H1 (cell line): ENCODE data around the gene TBX2. TPM values are rescaled to one million over a fixed set of nuclear protein-coding genes. Genes with fewer than 3 reads are reported as not detected.

Experiments
- CTCF ChIA-PET: fragments of 300-600 bp; sonication (Branson Sonifier 250); formaldehyde crosslinking; loops from one replicate; lab custom pipeline; 2021; ENCODE audit not compliant: partially characterized antibody; lab: Charles Lee
- POLR2A ChIA-PET: fragments of 300-600 bp; sonication (Branson Sonifier 250); formaldehyde crosslinking; loops from one replicate; lab custom pipeline; 2021; ENCODE audit warnings: inconsistent platforms; ENCODE audit not compliant: partially characterized antibody; lab: Charles Lee
- DNase-seq, 2 experiments: peaks; one replicate each; pipeline versions ENCODE4 v3.0.0 to v3.0.0-alpha.2; 2010 to 2022; ENCODE audit warnings: low spot score in 2 of 2, low read depth in 1 of 2, mixed read lengths in 1 of 2
- FAIRE-seq: peaks from 2 replicates; lab custom pipeline; 2011; peaks lifted over from hg19 to GRCh38; lab: Jason Lieb, UNC
- H2AFZ ChIP-seq: 2 replicates; pipeline ENCODE4 v1.8.1; 2012; ENCODE audit warnings: low read length, inconsistent platforms
- H2AK5ac ChIP-seq: 2 replicates; pipeline ENCODE4 v1.6.1; 2013; ENCODE audit warnings: low read depth, low read length
- H2BK120ac ChIP-seq: replicated peaks from 2 replicates; pipeline ENCODE3; 2013; ENCODE audit warnings: low read depth, low read length, inconsistent platforms
- H2BK12ac ChIP-seq: 2 replicates; pipeline ENCODE4 v1.6.1; 2013; ENCODE audit warnings: low read depth, low read length
- H2BK15ac ChIP-seq: 2 replicates; pipeline ENCODE4 v1.6.1; 2013; ENCODE audit warnings: low read length
- H2BK20ac ChIP-seq: 2 replicates; pipeline ENCODE4 v1.6.1; 2013; ENCODE audit warnings: low read length
- H2BK5ac ChIP-seq: 2 replicates; pipeline ENCODE4 v1.6.1; 2013; ENCODE audit warnings: low read depth, low read length
- H3K14ac ChIP-seq: 2 replicates; pipeline ENCODE4 v1.6.1; 2013; ENCODE audit warnings: inconsistent platforms; ENCODE audit not compliant: insufficient read length
- H3K18ac ChIP-seq: 2 replicates; pipeline ENCODE4 v1.6.1; 2013; ENCODE audit warnings: low read length; ENCODE audit errors: extremely low read depth
- H3K23ac ChIP-seq: 2 replicates; pipeline ENCODE4 v1.6.1; 2013; ENCODE audit warnings: inconsistent platforms; ENCODE audit not compliant: insufficient read length
- H3K23me2 ChIP-seq: 2 replicates; pipeline ENCODE4 v1.6.1; 2013; ENCODE audit warnings: low read depth, low read length
- H3K27ac ChIP-seq: 2 replicates; pipeline ENCODE4 v1.6.1; 2011; ENCODE audit warnings: low read depth, low read length, inconsistent platforms
- H3K27me3 ChIP-seq, 4 experiments: replicated peaks in 1 of 4; 1 replicate in 1 of 4; 2 replicates in 3 of 4; pipeline versions ENCODE4 v1.6.1 to v1.8.1; 2011 to 2013; ENCODE audit warnings: low read length in 3 of 4, mild to moderate bottlenecking in 3 of 4, inconsistent platforms in 2 of 4, mixed read lengths in 2 of 4, moderate library complexity in 1 of 4; ENCODE audit not compliant: control insufficient read depth in 3 of 4, insufficient read depth in 3 of 4; ENCODE audit errors: extremely low read depth in 1 of 4
- H3K36me3 ChIP-seq, 4 experiments: 2 replicates each; pipeline versions ENCODE4 v1.6.1 to v1.8.1; 2011 to 2013; ENCODE audit warnings: mild to moderate bottlenecking in 4 of 4, low read length in 3 of 4, moderate library complexity in 2 of 4, control low read depth in 1 of 4, inconsistent platforms in 1 of 4; ENCODE audit not compliant: insufficient read depth in 4 of 4, control insufficient read depth in 2 of 4
- H3K4ac ChIP-seq: replicated peaks from 2 replicates; pipeline ENCODE3; 2013; ENCODE audit warnings: low read length, low read depth, mixed read lengths, inconsistent platforms; ENCODE audit not compliant: insufficient read length
- H3K4me1 ChIP-seq, 4 experiments: replicated peaks in 1 of 4; 1 replicate in 1 of 4; 2 replicates in 3 of 4; pipeline versions ENCODE4 v1.6.1 to v1.8.1; 2011 to 2013; ENCODE audit warnings: low read length in 3 of 4, inconsistent platforms in 2 of 4, mixed read lengths in 1 of 4; ENCODE audit not compliant: insufficient read depth in 4 of 4, control insufficient read depth in 3 of 4
- H3K4me2 ChIP-seq, 2 experiments: 2 replicates each; pipeline versions ENCODE4 v1.6.1 to v1.8.1; 2011 to 2013; ENCODE audit warnings: low read depth in 2 of 2, low read length in 2 of 2, control low read depth in 1 of 2, inconsistent platforms in 1 of 2, mild to moderate bottlenecking in 1 of 2; ENCODE audit not compliant: insufficient read depth in 1 of 2
- H3K4me3 ChIP-seq, 4 experiments: fragments of 200-600, 300-600 bp in 1 of 4; sonication (generic), shearing (Covaris generic), sonication (Bioruptor Twin) in 1 of 4; 2 replicates each; pipeline versions ENCODE4 v1.5.1 to v1.8.1; 2011 to 2016; ENCODE audit warnings: low read length in 4 of 4, low read depth in 3 of 4, control low read depth in 2 of 4, inconsistent platforms in 2 of 4, mild to moderate bottlenecking in 2 of 4, mixed read lengths in 1 of 4, moderate library complexity in 1 of 4; ENCODE audit not compliant: insufficient read depth in 2 of 4; ENCODE audit errors: extremely low read depth in 1 of 4
- H3K56ac ChIP-seq: replicated peaks from 2 replicates; pipeline ENCODE3; 2013; ENCODE audit warnings: low read depth, mild to moderate bottlenecking, mixed read lengths, low read length, inconsistent platforms; ENCODE audit not compliant: insufficient read length
- H3K79me1 ChIP-seq: 2 replicates; pipeline ENCODE4 v1.6.1; 2013; ENCODE audit warnings: low read depth, low read length, control low read depth
- H3K79me2 ChIP-seq, 2 experiments: 2 replicates each; pipeline versions ENCODE4 v1.6.1 to v1.8.1; 2012 to 2013; ENCODE audit warnings: low read length in 2 of 2, mild to moderate bottlenecking in 2 of 2, inconsistent platforms in 1 of 2; ENCODE audit not compliant: insufficient read depth in 2 of 2, control insufficient read depth in 1 of 2
- H3K9ac ChIP-seq, 4 experiments: replicated peaks in 1 of 4; 1 replicate in 1 of 4; 2 replicates in 3 of 4; pipeline versions ENCODE4 v1.6.1 to v1.8.1; 2011 to 2013; ENCODE audit warnings: low read depth in 3 of 4, low read length in 3 of 4, control low read depth in 2 of 4, mild to moderate bottlenecking in 2 of 4, moderate library complexity in 2 of 4, inconsistent platforms in 1 of 4; ENCODE audit errors: extremely low read depth in 1 of 4
- H3K9me3 ChIP-seq, 2 experiments: 2 replicates each; pipeline versions ENCODE4 v1.6.1 to v1.8.1; 2012 to 2013; ENCODE audit warnings: mild to moderate bottlenecking in 2 of 2, moderate library complexity in 2 of 2, control low read depth in 1 of 2, inconsistent platforms in 1 of 2, low read depth in 1 of 2, low read length in 1 of 2, mixed read lengths in 1 of 2; ENCODE audit not compliant: insufficient read depth in 2 of 2
- H4K20me1 ChIP-seq, 2 experiments: replicated peaks in 1 of 2; 2 replicates each; pipeline versions ENCODE3 to v1.8.1; 2011 to 2013; ENCODE audit warnings: inconsistent platforms in 2 of 2, low read length in 2 of 2, mild to moderate bottlenecking in 1 of 2; ENCODE audit not compliant: insufficient read depth in 2 of 2, control insufficient read depth in 1 of 2
- H4K5ac ChIP-seq: 2 replicates; pipeline ENCODE4 v1.6.1; 2013; ENCODE audit warnings: low read length, low read depth, mixed read lengths, inconsistent platforms; ENCODE audit not compliant: insufficient read length
- H4K8ac ChIP-seq: 2 replicates; pipeline ENCODE4 v1.8.0; 2013; ENCODE audit warnings: mild to moderate bottlenecking, moderate library complexity, low read length, inconsistent platforms; ENCODE audit not compliant: insufficient read depth; ENCODE audit errors: extremely low read depth
- H4K91ac ChIP-seq: replicated peaks from 2 replicates; pipeline ENCODE3; 2013; ENCODE audit warnings: low read length, mixed read lengths, inconsistent platforms; ENCODE audit not compliant: insufficient read length
- BACH1 ChIP-seq: IDR thresholded peaks from 2 replicates; pipeline ENCODE4 v1.6.1; 2012; ENCODE audit warnings: low read length, improper control_type of control experiment
- GTF2F1 ChIP-seq: IDR thresholded peaks from 2 replicates; pipeline ENCODE4 v1.6.1; 2012; ENCODE audit warnings: low read depth, low read length, improper control_type of control experiment, borderline replicate concordance
- SP1 ChIP-seq: IDR thresholded peaks from 2 replicates; pipeline ENCODE4 v1.6.1; 2011; ENCODE audit warnings: low read depth, low read length
- WGBS, 2 experiments: shearing (Covaris generic) in 1 of 2; methylation state at CpG; one replicate each; pipeline versions ENCODE4 v1.1.6 to v1.1.7; 2013 to 2015; ENCODE audit warnings: low lambda C conversion rate in 2 of 2, mixed read lengths in 2 of 2, inconsistent platforms in 1 of 2, low coverage in 1 of 2, missing lambda C conversion rate in 1 of 2; ENCODE audit not compliant: insufficient replicate concordance in 2 of 2, insufficient coverage in 1 of 2, insufficient read length in 1 of 2; ENCODE audit errors: extremely low coverage in 1 of 2, missing lambda C conversion rate in 1 of 2; 5-methylcytosine and 5-hydroxymethylcytosine counted together
- polyA plus RNA-seq, 7 experiments: library from polyadenylated mRNA; depleted of rRNA in 3 of 7; stranded (reverse) in 5 of 7; unstranded in 2 of 7; fragments of >200 nt in 5 of 7; fragments of 200-250 nt in 2 of 7; gene quantifications; 1 replicate in 5 of 7; 2 replicates in 1 of 7; 4 replicates in 1 of 7; pipeline versions ENCODE4 v1.2.1 to v1.2.3, GENCODE V29; 2011 to 2013; ENCODE audit warnings: missing spikeins in 2 of 7, mixed read lengths in 2 of 7
- total RNA-seq: library from RNA; stranded (reverse); fragmentation: NEBNext Ultra II Directional; extraction: Animal tissue kit (Norgen Biotek cat#: 25700); gene quantifications from 2 replicates; pipeline ENCODE4 v1.2.1, GENCODE V29; 2021

Gene TBX2
- total and polyA plus RNA-seq, 2 of the 8 experiments (the other 6 are each of a cell fraction or from before 2014, with no cell fraction given): not detected

DNA sequence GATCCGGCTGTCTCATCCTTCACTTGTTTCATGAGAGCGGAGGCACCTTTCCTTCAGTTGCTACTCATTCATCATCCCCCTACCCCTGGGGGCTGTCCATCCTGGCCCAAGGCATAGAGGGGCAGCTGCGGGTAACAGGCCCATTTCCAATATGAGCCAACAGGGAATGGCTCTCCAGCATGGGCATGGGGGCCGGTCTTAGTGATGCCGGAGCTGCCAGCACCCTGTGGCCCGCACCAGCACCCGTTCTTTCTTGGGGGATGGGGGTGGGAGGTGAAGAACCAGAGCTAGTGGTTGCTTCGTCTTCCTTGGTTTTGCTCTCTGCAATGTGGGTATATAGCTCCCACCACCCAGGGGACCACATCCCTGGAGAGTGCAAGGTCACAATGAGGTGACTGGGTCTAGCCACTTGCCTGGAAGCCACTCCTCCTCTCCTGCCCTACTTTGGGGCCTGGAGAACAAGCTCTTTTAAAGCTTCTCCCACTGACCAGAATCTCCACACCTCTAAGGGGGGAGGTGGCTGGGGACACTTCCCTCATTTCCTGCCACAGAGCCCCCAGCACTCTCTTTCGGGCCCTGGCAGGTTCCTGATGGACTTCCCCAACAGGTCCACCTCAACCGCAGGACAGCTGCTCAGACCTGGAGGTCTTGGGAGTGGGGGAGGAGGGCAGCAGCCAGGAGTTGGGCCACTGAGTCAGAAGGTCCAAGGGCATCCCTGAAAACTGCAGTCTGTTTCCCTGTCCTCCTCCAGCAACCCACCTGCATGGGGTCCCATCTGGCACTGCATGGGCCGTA lies 11.9 kb upstream of the TBX2 start:
- ChIA-PET CTCF (interaction anchor here (0.6 to 1.5 kb wide), 5 partner anchors 19 to 667 kb away, joined by 3 to 8 read pairs (median 4); no protein-coding TSS in a partner anchor), POLR2A (interaction anchor here (0.7 kb wide), 1 partner anchor 29 kb away, joined by 3 read pairs; no protein-coding TSS in a partner anchor)
- peaks cover 1% of the 10 kb centered on the region in 2 experiments for H4K20me1 ChIP-seq
- H3K4ac ChIP-seq: no peak overlapping the region
- 94% methylated on average over 11 of the region's 11 CpGs; no CpG with 5 or more reads in 1 of the 2 experiments for WGBS, 2 experiments
- no peak overlapping the region for H3K4me2 ChIP-seq
- no peak overlapping the region for H2BK120ac ChIP-seq
- no peak overlapping the region for H3K23ac ChIP-seq
- H3K23me2 ChIP-seq: no peaks in the 10 kb centered on the region
- H2BK20ac ChIP-seq: no peak overlapping the region
- no peak overlapping the region for H2AK5ac ChIP-seq
- H2BK15ac ChIP-seq: no peak overlapping the region
- no peaks in the 10 kb centered on the region for H3K9me3 ChIP-seq
- H4K8ac ChIP-seq: no peak overlapping the region
- no peaks in the 10 kb centered on the region for H3K36me3 ChIP-seq
- peaks cover 0 to 5% (median 3%) of the 10 kb centered on the region in 4 experiments; a peak in 3 of 7 replicates for H3K27me3 ChIP-seq
- no peak overlapping the region for H3K9ac ChIP-seq
- H3K56ac ChIP-seq: no peak overlapping the region
- H2AFZ ChIP-seq: no peak overlapping the region
- H3K79me2 ChIP-seq: no peaks in the 10 kb centered on the region
- H3K18ac ChIP-seq: no peak overlapping the region
- no peaks in the 10 kb centered on the region; a peak in 1 of 7 replicates for H3K4me1 ChIP-seq
- H3K4me3 ChIP-seq: no peak overlapping the region
- H3K79me1 ChIP-seq: no peaks in the 10 kb centered on the region
- no peak overlapping the region for H4K91ac ChIP-seq
- H3K27ac ChIP-seq: no peak overlapping the region
- FAIRE-seq (no peak), DNase-seq (no peak)
- H2BK12ac ChIP-seq: no peak overlapping the region
- H4K5ac ChIP-seq: no peak overlapping the region
- no peak overlapping the region for H3K14ac ChIP-seq
- TF ChIP-seq BACH1: no peak
- no peak for TF ChIP-seq SP1
- TF ChIP-seq GTF2F1: no peak
- no peak overlapping the region for H2BK5ac ChIP-seq
